Nephron (organoid): Measurements from ENCODE around the gene SH3TC2.

Experiments
- H3K27ac Mint-ChIP-seq, 3 experiments: 2 replicates each; pipeline ENCODE4 v1.8.0; 2020; ENCODE audit warnings: mixed read lengths in 3 of 3, mild to moderate bottlenecking in 2 of 3, moderate library complexity in 1 of 3
- H3K27me3 Mint-ChIP-seq: 2 replicates; pipeline ENCODE4 v1.8.0; 2021; ENCODE audit warnings: low read depth, mild to moderate bottlenecking, moderate library complexity, mixed read lengths
- H3K36me3 Mint-ChIP-seq: 2 replicates; pipeline ENCODE4 v1.8.0; 2020; ENCODE audit warnings: low read depth, mixed read lengths
- H3K4me1 Mint-ChIP-seq: 2 replicates; pipeline ENCODE4 v1.8.0; 2020; ENCODE audit warnings: mixed read lengths
- H3K4me3 Mint-ChIP-seq, 3 experiments: 2 replicates each; pipeline ENCODE4 v1.8.0; 2020; ENCODE audit warnings: mild to moderate bottlenecking in 3 of 3, mixed read lengths in 3 of 3, moderate library complexity in 2 of 3
- H3K9me3 Mint-ChIP-seq: 2 replicates; pipeline ENCODE4 v1.8.0; 2020; ENCODE audit warnings: mixed read lengths
- TF ChIP-seq, protein P1 (sequence below), 3 experiments: fragments of 200-600 bp; sonication (generic); IDR thresholded peaks; one replicate each; pipeline ENCODE4 v1.5.0; 2021; ENCODE audit warnings: antibody characterized with exemption in 3 of 3; ENCODE audit not compliant: unreplicated experiment in 3 of 3

Gene SH3TC2

DNA sequence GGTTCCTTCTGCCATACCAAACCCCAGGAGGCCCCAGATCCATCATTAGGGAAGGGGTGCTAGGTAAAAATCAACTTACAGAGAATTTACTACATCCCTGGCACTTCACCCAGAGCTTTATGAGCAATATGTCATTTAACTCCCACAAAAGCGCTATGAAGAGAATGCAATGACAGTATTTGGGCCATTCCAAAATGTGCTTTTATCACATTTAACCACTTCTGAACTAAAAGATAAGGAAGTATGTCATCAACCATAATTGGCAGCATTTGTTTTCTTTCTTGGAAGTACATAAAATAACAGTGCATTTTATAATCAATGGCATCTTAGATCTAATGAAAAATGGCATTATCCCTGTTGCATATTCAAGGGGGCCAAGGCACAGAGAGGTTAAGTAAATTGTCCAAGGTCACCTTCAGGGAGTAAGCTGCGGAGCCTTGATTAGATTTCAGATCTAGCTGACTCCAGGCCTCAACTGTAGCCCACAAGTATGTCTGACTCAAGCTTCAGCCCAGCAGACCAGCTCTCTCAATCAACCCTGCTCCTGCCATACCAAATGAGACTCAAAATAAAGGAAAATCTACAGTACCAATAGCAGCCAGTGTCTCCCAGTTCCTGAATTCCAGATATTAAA, 16.5 kb downstream of the SH3TC2 start:
- H3K4me1 Mint-ChIP-seq: no peaks in the 10 kb centered on the region
- H3K9me3 Mint-ChIP-seq: no peaks in the 10 kb centered on the region
- H3K27ac Mint-ChIP-seq: no peak overlapping the region
- no peak overlapping the region for H3K4me3 Mint-ChIP-seq
- TF ChIP-seq, protein P1, sequence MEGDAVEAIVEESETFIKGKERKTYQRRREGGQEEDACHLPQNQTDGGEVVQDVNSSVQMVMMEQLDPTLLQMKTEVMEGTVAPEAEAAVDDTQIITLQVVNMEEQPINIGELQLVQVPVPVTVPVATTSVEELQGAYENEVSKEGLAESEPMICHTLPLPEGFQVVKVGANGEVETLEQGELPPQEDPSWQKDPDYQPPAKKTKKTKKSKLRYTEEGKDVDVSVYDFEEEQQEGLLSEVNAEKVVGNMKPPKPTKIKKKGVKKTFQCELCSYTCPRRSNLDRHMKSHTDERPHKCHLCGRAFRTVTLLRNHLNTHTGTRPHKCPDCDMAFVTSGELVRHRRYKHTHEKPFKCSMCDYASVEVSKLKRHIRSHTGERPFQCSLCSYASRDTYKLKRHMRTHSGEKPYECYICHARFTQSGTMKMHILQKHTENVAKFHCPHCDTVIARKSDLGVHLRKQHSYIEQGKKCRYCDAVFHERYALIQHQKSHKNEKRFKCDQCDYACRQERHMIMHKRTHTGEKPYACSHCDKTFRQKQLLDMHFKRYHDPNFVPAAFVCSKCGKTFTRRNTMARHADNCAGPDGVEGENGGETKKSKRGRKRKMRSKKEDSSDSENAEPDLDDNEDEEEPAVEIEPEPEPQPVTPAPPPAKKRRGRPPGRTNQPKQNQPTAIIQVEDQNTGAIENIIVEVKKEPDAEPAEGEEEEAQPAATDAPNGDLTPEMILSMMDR (IDR thresholded peaks at IDR 0.05; ENCODE audit: unreplicated experiment in 3 of 3): no peak
- no peaks in the 10 kb centered on the region for H3K36me3 Mint-ChIP-seq
- H3K27me3 Mint-ChIP-seq: peaks cover 4% of the 10 kb centered on the region

DNA sequence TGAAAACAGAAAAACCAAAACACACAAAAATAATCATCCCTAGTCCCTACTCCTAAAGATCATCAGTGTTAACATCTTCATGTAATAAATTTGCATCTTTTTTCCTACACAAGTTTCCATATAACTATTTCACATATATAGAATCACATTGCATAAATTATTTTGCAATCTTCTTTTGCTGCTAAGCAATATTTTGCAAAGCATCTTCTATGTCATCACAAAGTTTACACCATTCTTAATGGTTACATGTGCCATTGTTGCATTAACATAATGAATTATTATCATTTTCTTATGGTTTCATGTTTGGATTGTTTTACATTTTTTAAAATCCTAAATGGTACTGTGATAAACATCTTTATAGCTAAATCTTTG, 17.8 kb downstream of the SH3TC2 start:
- Mint-ChIP-seq H3K27ac (no peak overlapping the region), H3K36me3 (no peaks in the 10 kb centered on the region), H3K4me3 (no peak overlapping the region), H3K4me1 (no peaks in the 10 kb centered on the region), H3K27me3 (peaks cover 7% of the 10 kb centered on the region), H3K9me3 (no peaks in the 10 kb centered on the region)
- TF ChIP-seq, protein P1 (IDR thresholded peaks at IDR 0.05; ENCODE audit: unreplicated experiment in 3 of 3): no peak

DNA sequence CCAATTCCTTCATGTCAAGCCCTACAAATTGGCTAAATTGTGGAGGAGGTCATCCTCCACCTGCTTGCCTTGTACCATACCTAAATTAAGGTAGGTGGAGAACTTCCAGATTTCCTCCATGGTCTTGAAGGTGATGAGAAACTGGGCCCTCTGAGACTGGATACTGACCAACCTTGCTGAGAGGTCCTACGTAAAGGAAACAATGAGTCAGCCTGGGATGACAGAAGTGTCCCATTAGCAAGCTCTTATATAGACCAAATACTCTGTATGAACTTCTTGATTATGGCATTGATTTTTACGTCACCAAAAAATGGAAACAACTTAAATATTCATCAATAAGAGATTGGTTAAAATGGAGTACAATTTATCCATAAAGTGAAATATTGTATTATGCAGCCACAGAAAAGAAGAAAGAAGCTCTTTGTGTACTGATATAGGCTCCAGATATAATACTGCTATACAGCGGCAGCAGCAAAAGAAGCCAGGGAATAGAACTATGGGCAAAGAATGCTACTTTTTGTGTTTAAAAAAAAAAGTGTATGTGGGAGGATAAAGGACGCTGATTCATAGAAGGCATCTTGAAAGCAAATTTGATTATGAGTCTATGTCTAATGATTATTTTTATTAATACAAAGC, 18.3 kb downstream of the SH3TC2 start:
- Mint-ChIP-seq H3K4me1 (no peaks in the 10 kb centered on the region), H3K27me3 (peaks cover 7% of the 10 kb centered on the region), H3K36me3 (no peaks in the 10 kb centered on the region), H3K9me3 (no peaks in the 10 kb centered on the region), H3K4me3 (no peak overlapping the region), H3K27ac (no peak overlapping the region)
- TF ChIP-seq, protein P1 (IDR thresholded peaks at IDR 0.05; ENCODE audit: unreplicated experiment in 3 of 3): no peak

DNA sequence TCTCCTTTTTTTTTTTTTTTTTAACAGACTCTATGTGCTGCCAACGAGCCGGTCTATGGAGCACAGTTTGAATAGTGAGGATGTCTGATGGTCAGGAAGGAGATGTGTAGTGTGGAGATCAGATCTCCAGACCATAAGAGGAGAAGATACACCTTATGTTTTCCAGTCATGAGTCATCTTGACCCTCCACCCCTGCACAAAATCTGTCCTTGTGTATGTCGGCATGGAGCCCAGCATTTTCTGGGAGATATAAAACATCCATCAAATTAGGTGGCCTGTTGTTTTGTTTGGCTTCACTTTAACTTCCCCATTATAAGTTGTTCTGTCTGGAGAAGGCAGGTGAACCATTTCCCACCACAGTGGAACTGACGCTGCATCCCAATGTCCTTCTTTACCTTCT, 19.2 kb downstream of the SH3TC2 start:
- TF ChIP-seq, protein P1 (IDR thresholded peaks at IDR 0.05; ENCODE audit: unreplicated experiment in 3 of 3): no peak
- H3K4me3 Mint-ChIP-seq: no peak overlapping the region
- H3K4me1 Mint-ChIP-seq: no peaks in the 10 kb centered on the region
- peaks cover 7% of the 10 kb centered on the region for H3K27me3 Mint-ChIP-seq
- H3K27ac Mint-ChIP-seq: no peak overlapping the region
- no peaks in the 10 kb centered on the region for H3K9me3 Mint-ChIP-seq
- no peaks in the 10 kb centered on the region for H3K36me3 Mint-ChIP-seq

DNA sequence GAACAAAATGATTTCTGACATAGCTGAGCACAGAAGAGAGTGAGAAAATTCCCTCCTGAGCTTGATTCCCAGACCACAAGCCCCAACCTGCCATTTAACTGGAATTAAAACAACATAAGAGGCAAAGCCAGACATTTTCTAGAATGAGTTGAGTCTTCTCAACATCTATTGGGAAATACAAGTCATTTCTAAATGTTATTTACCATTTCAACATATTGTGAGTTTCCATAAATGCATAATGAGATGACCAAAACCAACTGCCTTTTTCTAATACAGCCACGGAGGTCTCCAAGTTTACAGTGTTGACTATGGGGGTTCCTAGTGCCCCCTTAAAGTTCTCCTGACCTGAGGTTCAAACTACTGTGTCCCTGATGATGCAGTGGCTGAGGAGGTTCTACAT, 20.0 kb downstream of the SH3TC2 start:
- Mint-ChIP-seq H3K27ac (no peak overlapping the region), H3K36me3 (no peaks in the 10 kb centered on the region), H3K27me3 (peaks cover 12% of the 10 kb centered on the region), H3K4me1 (no peaks in the 10 kb centered on the region), H3K4me3 (no peak overlapping the region), H3K9me3 (no peaks in the 10 kb centered on the region)
- TF ChIP-seq, protein P1 (IDR thresholded peaks at IDR 0.05; ENCODE audit: unreplicated experiment in 3 of 3): no peak

DNA sequence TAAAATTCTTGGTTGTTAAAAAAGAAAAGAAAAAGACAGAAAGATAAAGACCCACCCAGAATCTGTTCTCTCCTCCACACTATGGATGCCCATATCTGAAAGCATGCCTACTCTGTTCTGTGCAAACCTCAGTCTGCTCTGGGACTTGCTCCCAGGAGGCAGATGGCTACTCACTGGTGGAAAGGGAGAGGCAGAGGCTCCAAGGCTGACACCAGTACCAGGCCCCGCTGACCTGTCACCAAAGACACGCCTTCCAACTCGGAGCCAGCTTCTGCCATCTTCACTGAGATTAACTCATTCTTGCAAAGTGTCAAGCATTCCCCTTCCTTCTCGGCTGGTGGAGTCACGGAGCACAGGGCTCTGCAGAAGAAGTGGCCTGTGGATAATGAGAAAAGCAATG, 21.6 kb downstream of the SH3TC2 start:
- TF ChIP-seq, protein P1 (IDR thresholded peaks at IDR 0.05; ENCODE audit: unreplicated experiment in 3 of 3): no peak
- Mint-ChIP-seq H3K4me1 (no peaks in the 10 kb centered on the region), H3K27ac (no peak overlapping the region), H3K9me3 (no peaks in the 10 kb centered on the region), H3K36me3 (no peaks in the 10 kb centered on the region), H3K27me3 (peaks cover 19% of the 10 kb centered on the region), H3K4me3 (no peak overlapping the region)
